H9 (cell line): ENCODE results near the gene PPP1R16B. TPM values are rescaled to one million over a fixed set of nuclear protein-coding genes. Genes with fewer than 3 reads are reported as not detected.

Experiments used
- DNase-seq: peaks from one replicate; pipeline ENCODE4 v3.0.0-alpha.2; 2017
- H2AFZ ChIP-seq: one replicate; pipeline ENCODE4 v1.6.1; 2013; ENCODE audit warnings: mild to moderate bottlenecking, low read length, control low read depth, moderate library complexity
- H2AK5ac ChIP-seq: 2 replicates; pipeline ENCODE4 v1.6.1; 2013; ENCODE audit warnings: low read length, control low read depth, mixed read lengths; ENCODE audit not compliant: insufficient read length
- H2BK120ac ChIP-seq: one replicate; pipeline ENCODE4 v1.6.1; 2013; ENCODE audit warnings: low read depth, mild to moderate bottlenecking, low read length, control low read depth, inconsistent platforms; ENCODE audit not compliant: poor library complexity, severe bottlenecking
- H2BK12ac ChIP-seq: 2 replicates; pipeline ENCODE4 v1.6.1; 2013; ENCODE audit warnings: low read length, control low read depth, mixed read lengths, low read depth; ENCODE audit not compliant: insufficient read length
- H2BK15ac ChIP-seq: 2 replicates; pipeline ENCODE4 v1.6.1; 2013; ENCODE audit warnings: low read depth, low read length, control low read depth
- H2BK20ac ChIP-seq: one replicate; pipeline ENCODE4 v1.6.1; 2013; ENCODE audit warnings: low read depth, mild to moderate bottlenecking, low read length, control low read depth, inconsistent platforms; ENCODE audit not compliant: poor library complexity, severe bottlenecking
- H2BK5ac ChIP-seq: 2 replicates; pipeline ENCODE4 v1.6.1; 2013; ENCODE audit warnings: low read length, control low read depth, mixed read lengths; ENCODE audit not compliant: insufficient read length
- H3K14ac ChIP-seq: 2 replicates; pipeline ENCODE4 v1.6.1; 2013; ENCODE audit warnings: low read length, control low read depth; ENCODE audit not compliant: insufficient read depth
- H3K18ac ChIP-seq: 2 replicates; pipeline ENCODE4 v1.6.1; 2013; ENCODE audit warnings: low read depth, mild to moderate bottlenecking, mixed read lengths, low read length, control low read depth; ENCODE audit not compliant: insufficient read length
- H3K23ac ChIP-seq: 2 replicates; pipeline ENCODE4 v1.6.1; 2013; ENCODE audit warnings: low read length, control low read depth, mixed read lengths, low read depth; ENCODE audit not compliant: insufficient read length
- H3K23me2 ChIP-seq: 2 replicates; pipeline ENCODE4 v1.6.1; 2013; ENCODE audit warnings: low read depth, mild to moderate bottlenecking, mixed read lengths, low read length, control low read depth; ENCODE audit not compliant: insufficient read length, poor library complexity, severe bottlenecking
- H3K27ac ChIP-seq: 2 replicates; pipeline ENCODE4 v1.5.1; 2013; ENCODE audit warnings: low read length, control low read depth, mixed read lengths, low read depth; ENCODE audit not compliant: insufficient read length
- H3K27me3 ChIP-seq: 2 replicates; pipeline ENCODE4 v1.6.1; 2013; ENCODE audit warnings: low read length, control low read depth, inconsistent platforms; ENCODE audit not compliant: insufficient read depth
- H3K4ac ChIP-seq: 2 replicates; pipeline ENCODE4 v1.6.1; 2013; ENCODE audit warnings: low read depth, mild to moderate bottlenecking, control low read depth, inconsistent platforms, low read length, moderate library complexity
- H3K4me1 ChIP-seq: 2 replicates; pipeline ENCODE4 v1.6.1; 2013; ENCODE audit warnings: low read length, control low read depth, inconsistent platforms; ENCODE audit not compliant: insufficient read depth
- H3K4me2 ChIP-seq: 2 replicates; pipeline ENCODE4 v1.6.1; 2013; ENCODE audit warnings: low read length, control low read depth, mixed read lengths; ENCODE audit not compliant: insufficient read length, insufficient read depth
- H3K56ac ChIP-seq: 2 replicates; pipeline ENCODE4 v1.6.1; 2013; ENCODE audit warnings: low read depth, mild to moderate bottlenecking, mixed read lengths, low read length, control low read depth; ENCODE audit not compliant: insufficient read length
- H3K79me1 ChIP-seq: 2 replicates; pipeline ENCODE4 v1.6.1; 2013; ENCODE audit warnings: low read depth, mild to moderate bottlenecking, moderate library complexity, low read length, control low read depth, inconsistent platforms; ENCODE audit not compliant: insufficient read depth, poor library complexity, severe bottlenecking
- H3K79me2 ChIP-seq: 2 replicates; pipeline ENCODE4 v1.6.1; 2013; ENCODE audit warnings: low read length, control low read depth, inconsistent platforms; ENCODE audit not compliant: insufficient read depth
- H3K9ac ChIP-seq: 2 replicates; pipeline ENCODE4 v1.6.1; 2013; ENCODE audit warnings: low read length, control low read depth, mixed read lengths; ENCODE audit not compliant: insufficient read length; ENCODE audit errors: extremely low read depth
- H3K9me3 ChIP-seq: one replicate; pipeline ENCODE4 v1.6.1; 2013; ENCODE audit warnings: low read depth, low read length, inconsistent platforms; ENCODE audit not compliant: control insufficient read depth
- H3T11ph ChIP-seq: one replicate; pipeline ENCODE4 v1.6.1; 2013; ENCODE audit warnings: mild to moderate bottlenecking, low read length, control low read depth, inconsistent platforms
- H4K20me1 ChIP-seq: one replicate; pipeline ENCODE4 v1.6.1; 2013; ENCODE audit not compliant: control insufficient read depth, insufficient read length, insufficient read depth
- H4K5ac ChIP-seq: 2 replicates; pipeline ENCODE4 v1.6.1; 2013; ENCODE audit warnings: low read depth, mild to moderate bottlenecking, mixed read lengths, low read length, control low read depth; ENCODE audit not compliant: insufficient read length
- H4K8ac ChIP-seq: replicated peaks from 2 replicates; pipeline ENCODE4 v1.6.1; 2013; ENCODE audit warnings: low read length, control low read depth, mixed read lengths, low read depth; ENCODE audit not compliant: insufficient read length
- H4K91ac ChIP-seq: 2 replicates; pipeline ENCODE4 v1.6.1; 2013; ENCODE audit warnings: low read depth, mild to moderate bottlenecking, moderate library complexity, mixed read lengths, low read length, control low read depth; ENCODE audit not compliant: insufficient read length
- H3K27ac Mint-ChIP-seq, 3 experiments: 2 replicates in 2 of 3; 3 replicates in 1 of 3; pipeline ENCODE4 v1.8.0; 2020 to 2021; ENCODE audit warnings: mixed read lengths in 3 of 3, mild to moderate bottlenecking in 1 of 3, moderate library complexity in 1 of 3
- H3K27me3 Mint-ChIP-seq: 2 replicates; pipeline ENCODE4 v1.8.0; 2021; ENCODE audit warnings: low read depth, mild to moderate bottlenecking, moderate library complexity, mixed read lengths
- H3K36me3 Mint-ChIP-seq, 3 experiments: 2 replicates in 2 of 3; 3 replicates in 1 of 3; pipeline ENCODE4 v1.8.0; 2020 to 2021; ENCODE audit warnings: low read depth in 3 of 3, mixed read lengths in 3 of 3; ENCODE audit not compliant: insufficient read depth in 1 of 3
- H3K4me1 Mint-ChIP-seq, 2 experiments: 2 replicates each; pipeline ENCODE4 v1.8.0; 2020; ENCODE audit warnings: mixed read lengths in 2 of 2
- H3K4me3 Mint-ChIP-seq, 2 experiments: 2 replicates in 1 of 2; 3 replicates in 1 of 2; pipeline ENCODE4 v1.8.0; 2020 to 2021; ENCODE audit warnings: mild to moderate bottlenecking in 2 of 2, mixed read lengths in 2 of 2, moderate library complexity in 1 of 2
- H3K9me3 Mint-ChIP-seq, 2 experiments: 2 replicates in 1 of 2; 3 replicates in 1 of 2; pipeline ENCODE4 v1.8.0; 2020; ENCODE audit warnings: mild to moderate bottlenecking in 2 of 2, mixed read lengths in 2 of 2, moderate library complexity in 1 of 2
- WGBS: extraction: QIAGEN DNeasy Blood & Tissue Kit; methylation state at CpG from one replicate; pipeline ENCODE4 v1.1.7; 2013; ENCODE audit warnings: missing lambda C conversion rate, low lambda C conversion rate, mixed read lengths; ENCODE audit not compliant: insufficient read length; ENCODE audit errors: extremely low coverage; 5-methylcytosine and 5-hydroxymethylcytosine counted together
- total RNA-seq: library from RNA; stranded (reverse); gene quantifications from 2 replicates; pipeline ENCODE4 v1.2.1, GENCODE V29; 2021
- TF ChIP-seq, protein P1 (sequence below): fragments of 200-600 bp; sonication (generic); conservative IDR thresholded peaks from 3 replicates; pipeline ENCODE4 v1.8.0; 2021; ENCODE audit warnings: antibody characterized with exemption, mild to moderate bottlenecking

The PPP1R16B gene
- total RNA-seq, 1 experiment from 2014 or later = 8.2 TPM

DNA sequence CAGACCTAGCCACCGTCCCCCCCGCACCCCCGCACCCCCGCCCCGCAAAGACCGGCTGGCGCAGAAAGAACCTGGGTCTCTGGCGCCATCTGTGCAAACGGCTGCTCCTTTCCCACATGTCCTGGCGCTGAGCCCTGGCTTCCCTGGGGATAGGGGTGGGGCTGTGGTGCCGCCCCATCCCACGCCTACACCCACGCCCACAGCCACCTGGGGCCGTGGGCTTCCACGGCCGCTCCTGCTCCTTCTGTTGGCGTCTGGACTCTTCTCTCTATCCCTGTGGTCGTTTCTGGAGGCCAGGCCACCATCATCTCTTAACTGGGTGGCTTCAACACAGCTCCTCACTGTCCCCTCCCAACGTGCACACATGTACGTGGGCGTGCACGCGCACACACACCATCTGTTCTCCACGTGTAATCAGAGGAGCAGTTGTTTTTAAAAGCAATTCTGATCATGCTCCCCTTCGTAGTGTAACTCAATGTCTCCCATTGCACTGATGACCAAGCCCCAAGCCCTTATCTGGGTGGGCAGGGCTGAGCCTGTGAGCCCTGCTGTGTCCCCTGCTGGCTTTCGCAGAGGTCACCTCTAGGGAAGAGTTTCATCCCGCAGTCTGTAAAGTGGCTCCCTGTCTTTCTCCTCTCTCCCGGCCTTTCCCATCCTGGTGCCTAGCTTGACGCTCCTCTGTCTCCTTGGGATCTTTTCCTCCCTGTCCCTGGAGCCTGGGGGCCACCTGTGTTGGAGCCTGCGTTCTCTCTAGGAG, 88.8 kb downstream of the PPP1R16B start:
- no peak overlapping the region for H2AFZ ChIP-seq
- WGBS = no CpG with 5 or more reads among the region's 30 CpGs
- no peaks in the 10 kb centered on the region for H3K79me1 ChIP-seq
- no peak overlapping the region for H3K4me2 ChIP-seq
- H2BK5ac ChIP-seq = no peak overlapping the region
- H3K4me3 Mint-ChIP-seq = no peak overlapping the region; a peak in 1 of 5 replicates
- no peak overlapping the region for H2BK12ac ChIP-seq
- no peak overlapping the region for H2BK20ac ChIP-seq
- no peaks in the 10 kb centered on the region for H3K27me3 ChIP-seq
- H3T11ph ChIP-seq = no peak overlapping the region
- TF ChIP-seq, protein P1, sequence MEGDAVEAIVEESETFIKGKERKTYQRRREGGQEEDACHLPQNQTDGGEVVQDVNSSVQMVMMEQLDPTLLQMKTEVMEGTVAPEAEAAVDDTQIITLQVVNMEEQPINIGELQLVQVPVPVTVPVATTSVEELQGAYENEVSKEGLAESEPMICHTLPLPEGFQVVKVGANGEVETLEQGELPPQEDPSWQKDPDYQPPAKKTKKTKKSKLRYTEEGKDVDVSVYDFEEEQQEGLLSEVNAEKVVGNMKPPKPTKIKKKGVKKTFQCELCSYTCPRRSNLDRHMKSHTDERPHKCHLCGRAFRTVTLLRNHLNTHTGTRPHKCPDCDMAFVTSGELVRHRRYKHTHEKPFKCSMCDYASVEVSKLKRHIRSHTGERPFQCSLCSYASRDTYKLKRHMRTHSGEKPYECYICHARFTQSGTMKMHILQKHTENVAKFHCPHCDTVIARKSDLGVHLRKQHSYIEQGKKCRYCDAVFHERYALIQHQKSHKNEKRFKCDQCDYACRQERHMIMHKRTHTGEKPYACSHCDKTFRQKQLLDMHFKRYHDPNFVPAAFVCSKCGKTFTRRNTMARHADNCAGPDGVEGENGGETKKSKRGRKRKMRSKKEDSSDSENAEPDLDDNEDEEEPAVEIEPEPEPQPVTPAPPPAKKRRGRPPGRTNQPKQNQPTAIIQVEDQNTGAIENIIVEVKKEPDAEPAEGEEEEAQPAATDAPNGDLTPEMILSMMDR = peak; percentile 26; the same call in 1 of the 3 replicates
- no peak for DNase-seq
- no peaks in the 10 kb centered on the region for H3K9me3 Mint-ChIP-seq
- H3K4ac ChIP-seq = no peak overlapping the region
- peak overlapping the region in 1 of 3 experiments; percentile 70; a peak in 2 of 7 replicates for H3K27ac Mint-ChIP-seq
- no peak overlapping the region for H4K5ac ChIP-seq
- peaks cover 3% of the 10 kb centered on the region; the same call in 1 of the 2 replicates for H3K4me1 ChIP-seq
- peaks cover 5% of the 10 kb centered on the region for H3K23me2 ChIP-seq
- H3K23ac ChIP-seq = no peak overlapping the region
- H3K56ac ChIP-seq = no peak overlapping the region
- no peak overlapping the region for H4K91ac ChIP-seq
- H3K36me3 Mint-ChIP-seq = no peaks in the 10 kb centered on the region; a peak in 1 of 7 replicates
- H3K4me1 Mint-ChIP-seq = peaks cover 18 to 19% of the 10 kb centered on the region in 2 experiments
- H3K79me2 ChIP-seq = no peaks in the 10 kb centered on the region
- H3K27me3 Mint-ChIP-seq = peaks cover 1% of the 10 kb centered on the region; the same call in 1 of the 2 replicates
- no peak overlapping the region for H3K27ac ChIP-seq
- no peak overlapping the region for H3K9ac ChIP-seq
- no peak overlapping the region for H2AK5ac ChIP-seq
- no peak overlapping the region for H2BK15ac ChIP-seq
- H3K18ac ChIP-seq = no peak overlapping the region
- H3K14ac ChIP-seq = no peak overlapping the region
- H2BK120ac ChIP-seq = no peak overlapping the region
- no peaks in the 10 kb centered on the region for H3K9me3 ChIP-seq
- H4K20me1 ChIP-seq = no peaks in the 10 kb centered on the region
- H4K8ac ChIP-seq = no peak overlapping the region
